SK-N-SH treated with all-trans-retinoic acid at 6 μM for 48 hours (cell line): ENCODE results near the gene HLF.

Experiments
- ATAC-seq: fragments of 200-7000 bp; cut with Tn5 transposase; 3 replicates; pipeline ENCODE4 v1.9.1; 2020; ENCODE audit warnings: mild to moderate bottlenecking, moderate library complexity
- ARNTL ChIP-seq: fragments of 450-650 bp; formaldehyde crosslinking; IDR thresholded peaks from 2 replicates; pipeline ENCODE4 v1.5.0; 2020; ENCODE audit warnings: low read depth, mild to moderate bottlenecking, moderate library complexity, borderline replicate concordance
- BACH2 ChIP-seq: fragments of 250-450 bp; sonication (Bioruptor Pico); IDR thresholded peaks from 2 replicates; pipeline ENCODE4 v1.9.0; 2021; ENCODE audit warnings: mild to moderate bottlenecking, borderline replicate concordance
- CREB5 ChIP-seq: fragments of 250-450 bp; sonication (Bioruptor Pico); IDR thresholded peaks from 2 replicates; pipeline ENCODE4 v1.5.1; 2020; ENCODE audit warnings: low read depth, mild to moderate bottlenecking, moderate library complexity
- CSDC2 ChIP-seq: fragments of 250-450 bp; sonication (Bioruptor Pico); IDR thresholded peaks from 2 replicates; pipeline ENCODE4 v1.5.0; 2020; ENCODE audit warnings: mild to moderate bottlenecking, moderate library complexity
- ESRRG ChIP-seq: fragments of 250-450 bp; sonication (Bioruptor Pico); IDR thresholded peaks from 2 replicates; pipeline ENCODE4 v1.6.1; 2021; ENCODE audit warnings: mild to moderate bottlenecking
- GLIS3 ChIP-seq: fragments of 250-450 bp; sonication (Bioruptor Pico); IDR thresholded peaks from 2 replicates; pipeline ENCODE4 v1.5.0; 2020; ENCODE audit warnings: mild to moderate bottlenecking, moderate library complexity
- ISL1 ChIP-seq: fragments of 250-450 bp; sonication (Bioruptor Pico); IDR thresholded peaks from 2 replicates; pipeline ENCODE4 v2.1.2; 2022; ENCODE audit warnings: mild to moderate bottlenecking, moderate library complexity
- OSR1 ChIP-seq: fragments of 250-450 bp; sonication (Bioruptor Pico); IDR thresholded peaks from 2 replicates; pipeline ENCODE4 v1.8.0; 2022; ENCODE audit warnings: moderate library complexity, mild to moderate bottlenecking, inconsistent platforms
- PPARA ChIP-seq: fragments of 250-450 bp; sonication (Bioruptor Pico); IDR thresholded peaks from 2 replicates; pipeline ENCODE4 v1.5.0; 2020; ENCODE audit warnings: mild to moderate bottlenecking, borderline replicate concordance
- SNAI2 ChIP-seq: fragments of 250-450 bp; sonication (Bioruptor Pico); IDR thresholded peaks from 2 replicates; pipeline ENCODE4 v1.5.0; 2020; ENCODE audit warnings: mild to moderate bottlenecking, moderate library complexity
- ZC3H10 ChIP-seq: fragments of 250-450 bp; sonication (Bioruptor Pico); IDR thresholded peaks from 2 replicates; pipeline ENCODE4 v1.5.1; 2021; ENCODE audit warnings: mild to moderate bottlenecking, moderate library complexity
- ZFP30 ChIP-seq: fragments of 450-650 bp; formaldehyde crosslinking; IDR thresholded peaks from 2 replicates; pipeline ENCODE4 v1.5.0; 2022; ENCODE audit warnings: mild to moderate bottlenecking, moderate library complexity
- ZNF565 ChIP-seq: fragments of 450-650 bp; formaldehyde crosslinking; conservative IDR thresholded peaks from 2 replicates; pipeline ENCODE4 v1.5.0; 2020; ENCODE audit warnings: low read depth, mild to moderate bottlenecking, moderate library complexity
- ZNF70 ChIP-seq: fragments of 450-650 bp; formaldehyde crosslinking; IDR thresholded peaks from 2 replicates; pipeline ENCODE4 v1.5.0; 2020; ENCODE audit warnings: mild to moderate bottlenecking, moderate library complexity
- ZNF8 ChIP-seq: fragments of 450-650 bp; formaldehyde crosslinking; IDR thresholded peaks from 2 replicates; pipeline ENCODE4 v1.5.0; 2020; ENCODE audit warnings: mild to moderate bottlenecking, moderate library complexity
- TF ChIP-seq, protein P1 (sequence below): fragments of 250-450 bp; sonication (Bioruptor Pico); IDR thresholded peaks from 2 replicates; pipeline ENCODE4 v1.5.0; 2020; ENCODE audit warnings: mild to moderate bottlenecking, moderate library complexity
- TF ChIP-seq, protein P2 (sequence below): fragments of 250-450 bp; sonication (Bioruptor Pico); IDR thresholded peaks from 2 replicates; pipeline ENCODE4 v1.5.1; 2021; ENCODE audit warnings: mild to moderate bottlenecking, moderate library complexity
- TF ChIP-seq, protein P3 (sequence below): fragments of 250-450 bp; sonication (Bioruptor Pico); IDR thresholded peaks from 2 replicates; pipeline ENCODE4 v1.8.0; 2020; ENCODE audit warnings: mild to moderate bottlenecking, moderate library complexity, borderline replicate concordance

Gene HLF

DNA sequence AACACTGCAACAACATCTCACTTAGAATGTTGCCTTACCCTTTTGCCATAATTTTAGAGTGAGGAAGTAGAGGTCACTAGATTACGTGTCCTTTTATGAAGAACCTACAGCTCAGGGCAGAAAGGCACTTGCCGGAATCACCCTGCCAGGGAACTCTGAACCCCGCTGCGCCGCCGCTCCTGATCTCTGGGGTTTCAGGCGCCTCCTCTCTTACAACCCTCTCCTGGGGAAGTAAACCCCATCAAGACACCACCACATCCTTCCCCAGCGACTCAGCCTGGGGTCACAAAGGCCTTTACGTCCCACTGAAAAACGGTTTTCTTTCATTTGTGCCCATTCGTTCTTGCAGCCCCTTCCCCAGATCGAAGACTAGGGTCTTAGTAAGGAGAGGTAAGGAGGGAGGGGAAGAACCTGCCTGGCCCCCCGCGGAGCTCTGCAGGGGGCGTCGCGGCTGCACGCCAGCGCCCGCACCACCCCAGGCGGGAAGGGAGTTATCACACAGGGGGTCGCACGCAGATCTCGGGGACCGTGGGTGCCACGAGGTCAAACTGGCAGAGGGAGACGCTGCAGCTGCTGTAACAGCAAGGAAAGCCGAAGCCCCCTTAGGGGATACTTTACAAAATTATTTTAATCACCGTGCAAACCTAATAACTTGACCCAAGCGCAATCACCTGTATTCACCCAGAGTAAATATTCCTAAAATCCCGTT is 1.0 kb upstream of the HLF start:
- no peak for ATAC-seq
- TF ChIP-seq ZFP30: no peak
- TF ChIP-seq SNAI2: no peak
- TF ChIP-seq ZNF8 (CRISPR knock-in tag): no peak
- TF ChIP-seq, protein P1, sequence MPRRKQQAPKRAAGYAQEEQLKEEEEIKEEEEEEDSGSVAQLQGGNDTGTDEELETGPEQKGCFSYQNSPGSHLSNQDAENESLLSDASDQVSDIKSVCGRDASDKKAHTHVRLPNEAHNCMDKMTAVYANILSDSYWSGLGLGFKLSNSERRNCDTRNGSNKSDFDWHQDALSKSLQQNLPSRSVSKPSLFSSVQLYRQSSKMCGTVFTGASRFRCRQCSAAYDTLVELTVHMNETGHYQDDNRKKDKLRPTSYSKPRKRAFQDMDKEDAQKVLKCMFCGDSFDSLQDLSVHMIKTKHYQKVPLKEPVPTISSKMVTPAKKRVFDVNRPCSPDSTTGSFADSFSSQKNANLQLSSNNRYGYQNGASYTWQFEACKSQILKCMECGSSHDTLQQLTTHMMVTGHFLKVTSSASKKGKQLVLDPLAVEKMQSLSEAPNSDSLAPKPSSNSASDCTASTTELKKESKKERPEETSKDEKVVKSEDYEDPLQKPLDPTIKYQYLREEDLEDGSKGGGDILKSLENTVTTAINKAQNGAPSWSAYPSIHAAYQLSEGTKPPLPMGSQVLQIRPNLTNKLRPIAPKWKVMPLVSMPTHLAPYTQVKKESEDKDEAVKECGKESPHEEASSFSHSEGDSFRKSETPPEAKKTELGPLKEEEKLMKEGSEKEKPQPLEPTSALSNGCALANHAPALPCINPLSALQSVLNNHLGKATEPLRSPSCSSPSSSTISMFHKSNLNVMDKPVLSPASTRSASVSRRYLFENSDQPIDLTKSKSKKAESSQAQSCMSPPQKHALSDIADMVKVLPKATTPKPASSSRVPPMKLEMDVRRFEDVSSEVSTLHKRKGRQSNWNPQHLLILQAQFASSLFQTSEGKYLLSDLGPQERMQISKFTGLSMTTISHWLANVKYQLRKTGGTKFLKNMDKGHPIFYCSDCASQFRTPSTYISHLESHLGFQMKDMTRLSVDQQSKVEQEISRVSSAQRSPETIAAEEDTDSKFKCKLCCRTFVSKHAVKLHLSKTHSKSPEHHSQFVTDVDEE (CRISPR knock-in tag): no peak

DNA sequence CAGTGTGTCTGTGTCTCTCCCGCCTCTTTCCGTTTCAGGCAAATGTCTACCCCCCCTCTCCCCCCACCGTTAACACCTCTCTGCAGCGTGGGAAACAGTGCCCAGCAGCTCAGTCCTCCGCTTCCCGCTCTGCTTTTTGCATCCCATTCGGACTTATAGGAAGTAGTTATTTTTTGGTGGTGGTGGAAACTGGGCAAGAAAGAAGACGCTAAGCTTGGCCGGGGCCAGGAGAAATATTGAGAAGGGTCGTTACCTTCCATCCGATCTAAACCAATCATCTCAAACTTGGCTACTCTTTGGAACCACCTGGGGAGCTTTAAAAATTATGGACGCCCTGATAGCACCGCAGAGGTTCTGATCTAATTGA is 499 bp upstream of the HLF start:
- peak; percentile 11 for ATAC-seq
- TF ChIP-seq SNAI2: no peak
- no peak for TF ChIP-seq CREB5 (CRISPR knock-in tag)
- TF ChIP-seq BACH2 (CRISPR knock-in tag): no peak
- no peak for TF ChIP-seq GLIS3 (CRISPR knock-in tag)

GRCh38 chr17:55265311-55266021 is 706 bp downstream of the HLF start:
- no peak for TF ChIP-seq GLIS3 (CRISPR knock-in tag)
- no peak for TF ChIP-seq ZC3H10
- TF ChIP-seq PPARA (CRISPR knock-in tag): no peak
- TF ChIP-seq CSDC2: no peak
- TF ChIP-seq, protein P1 (CRISPR knock-in tag): no peak
- TF ChIP-seq, protein P2, sequence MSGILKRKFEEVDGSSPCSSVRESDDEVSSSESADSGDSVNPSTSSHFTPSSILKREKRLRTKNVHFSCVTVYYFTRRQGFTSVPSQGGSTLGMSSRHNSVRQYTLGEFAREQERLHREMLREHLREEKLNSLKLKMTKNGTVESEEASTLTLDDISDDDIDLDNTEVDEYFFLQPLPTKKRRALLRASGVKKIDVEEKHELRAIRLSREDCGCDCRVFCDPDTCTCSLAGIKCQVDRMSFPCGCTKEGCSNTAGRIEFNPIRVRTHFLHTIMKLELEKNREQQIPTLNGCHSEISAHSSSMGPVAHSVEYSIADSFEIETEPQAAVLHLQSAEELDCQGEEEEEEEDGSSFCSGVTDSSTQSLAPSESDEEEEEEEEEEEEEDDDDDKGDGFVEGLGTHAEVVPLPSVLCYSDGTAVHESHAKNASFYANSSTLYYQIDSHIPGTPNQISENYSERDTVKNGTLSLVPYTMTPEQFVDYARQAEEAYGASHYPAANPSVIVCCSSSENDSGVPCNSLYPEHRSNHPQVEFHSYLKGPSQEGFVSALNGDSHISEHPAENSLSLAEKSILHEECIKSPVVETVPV (CRISPR knock-in tag): no peak
- TF ChIP-seq, protein P3, sequence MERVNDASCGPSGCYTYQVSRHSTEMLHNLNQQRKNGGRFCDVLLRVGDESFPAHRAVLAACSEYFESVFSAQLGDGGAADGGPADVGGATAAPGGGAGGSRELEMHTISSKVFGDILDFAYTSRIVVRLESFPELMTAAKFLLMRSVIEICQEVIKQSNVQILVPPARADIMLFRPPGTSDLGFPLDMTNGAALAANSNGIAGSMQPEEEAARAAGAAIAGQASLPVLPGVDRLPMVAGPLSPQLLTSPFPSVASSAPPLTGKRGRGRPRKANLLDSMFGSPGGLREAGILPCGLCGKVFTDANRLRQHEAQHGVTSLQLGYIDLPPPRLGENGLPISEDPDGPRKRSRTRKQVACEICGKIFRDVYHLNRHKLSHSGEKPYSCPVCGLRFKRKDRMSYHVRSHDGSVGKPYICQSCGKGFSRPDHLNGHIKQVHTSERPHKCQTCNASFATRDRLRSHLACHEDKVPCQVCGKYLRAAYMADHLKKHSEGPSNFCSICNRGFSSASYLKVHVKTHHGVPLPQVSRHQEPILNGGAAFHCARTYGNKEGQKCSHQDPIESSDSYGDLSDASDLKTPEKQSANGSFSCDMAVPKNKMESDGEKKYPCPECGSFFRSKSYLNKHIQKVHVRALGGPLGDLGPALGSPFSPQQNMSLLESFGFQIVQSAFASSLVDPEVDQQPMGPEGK (CRISPR knock-in tag): no peak
- no peak for TF ChIP-seq ZNF565 (CRISPR knock-in tag)
- no peak for TF ChIP-seq ZNF8 (CRISPR knock-in tag)
- TF ChIP-seq OSR1: no peak
- no peak for TF ChIP-seq ZNF70 (CRISPR knock-in tag)
- no peak for TF ChIP-seq ISL1
- no peak for TF ChIP-seq SNAI2
- TF ChIP-seq ESRRG (CRISPR knock-in tag): no peak
- no peak for TF ChIP-seq ARNTL (CRISPR knock-in tag)
- TF ChIP-seq, all 23 proteins: peak for 0
- ATAC-seq: peak; percentile 21
